ENCODE data around the gene NFKBIZ.

NFKBIZ gene

GRCh38 chr3:101896083-101896757 is 46.9 kb downstream of the NFKBIZ start:
- H3K27ac ChIP-seq: no peak overlapping the region
- TF ChIP-seq ZFX (IDR thresholded peaks at IDR 0.05) (no peak), CTCF (conservative IDR thresholded peaks at IDR 0.05) (no peak)

GRCh38 chr3:101897013-101897412 is 47.7 kb downstream of the NFKBIZ start:
- no peak for TF ChIP-seq ZFX (IDR thresholded peaks at IDR 0.05)
- no peak for TF ChIP-seq CTCF (conservative IDR thresholded peaks at IDR 0.05)

GRCh38 chr3:101898039-101898438 is 48.7 kb downstream of the NFKBIZ start:
- TF ChIP-seq CTCF (conservative IDR thresholded peaks at IDR 0.05) (no peak), ZFX (IDR thresholded peaks at IDR 0.05) (no peak)
- no peak overlapping the region for H3K27ac ChIP-seq

More at GRCh38 chr3:101897013-101897412, 47.7 kb downstream of the NFKBIZ start:
- no peak overlapping the region for H3K27ac ChIP-seq

- H3K27ac ChIP-seq: no peak overlapping the region
- TF ChIP-seq ZFX (IDR thresholded peaks at IDR 0.05) (no peak), CTCF (conservative IDR thresholded peaks at IDR 0.05) (no peak)
Measured at GRCh38 chr3:101898752-101899169, 49.4 kb downstream of the NFKBIZ start.

GRCh38 chr3:101900316-101900715 is 51.0 kb downstream of the NFKBIZ start:
- no peak overlapping the region for H3K27ac ChIP-seq
- TF ChIP-seq ZFX (IDR thresholded peaks at IDR 0.05) (no peak), CTCF (conservative IDR thresholded peaks at IDR 0.05) (no peak)

- TF ChIP-seq CTCF (conservative IDR thresholded peaks at IDR 0.05): no peak
- TF ChIP-seq ZFX (IDR thresholded peaks at IDR 0.05): no peak
- no peak overlapping the region for H3K27ac ChIP-seq
Measured at GRCh38 chr3:101900736-101901135, 51.4 kb downstream of the NFKBIZ start.

- H3K27ac ChIP-seq: no peak overlapping the region
- TF ChIP-seq CTCF (conservative IDR thresholded peaks at IDR 0.05): no peak
- TF ChIP-seq ZFX (IDR thresholded peaks at IDR 0.05): no peak
Measured at GRCh38 chr3:101902041-101902440, 52.7 kb downstream of the NFKBIZ start.
